ENCODE data around the gene CACNA1S. TPM values are rescaled to one million over a fixed set of nuclear protein-coding genes. Genes with fewer than 3 reads are reported as not detected.

Gene CACNA1S
- total RNA-seq, 4 donors from 2014 or later = 0.07 TPM; not detected in 3

- no peak for DNase-seq
- Histone ChIP-seq H3K27ac (no peak overlapping the region), H3K36me3 (no peaks in the 10 kb centered on the region), H3K4me3 (no peak overlapping the region), H3K9me3 (no peaks in the 10 kb centered on the region), H3K27me3 (no peaks in the 10 kb centered on the region), H3K4me1 (no peaks in the 10 kb centered on the region)
- TF ChIP-seq CTCF (IDR thresholded peaks at IDR 0.05) = no peak
- TF ChIP-seq POLR2A (IDR thresholded peaks at IDR 0.05) = no peak
- intact Hi-C loops (cut with DNase I; ENCODE audit: low total_unique reads) = loop anchor here (5.0 kb wide), 1 partner anchor 69 kb away; no protein-coding TSS in a partner anchor
Observed at GRCh38 chr1:201041011-201041410, 71.2 kb downstream of the CACNA1S start.

- Histone ChIP-seq H3K27ac (no peak overlapping the region), H3K9me3 (no peaks in the 10 kb centered on the region), H3K36me3 (no peaks in the 10 kb centered on the region), H3K4me1 (no peaks in the 10 kb centered on the region), H3K27me3 (no peaks in the 10 kb centered on the region), H3K4me3 (no peak overlapping the region)
- DNase-seq = no peak
- no peak for TF ChIP-seq POLR2A (IDR thresholded peaks at IDR 0.05)
- TF ChIP-seq CTCF (IDR thresholded peaks at IDR 0.05) = no peak
- intact Hi-C loops (cut with DNase I; ENCODE audit: low total_unique reads) = loop anchor here (5.0 kb wide), 1 partner anchor 68 kb away; no protein-coding TSS in a partner anchor
Observed at GRCh38 chr1:201039876-201040275, 72.3 kb downstream of the CACNA1S start.

- intact Hi-C loops (cut with DNase I; ENCODE audit: low total_unique reads) = no loop called here
- DNase-seq = no peak
- no peak overlapping the region for H3K27ac ChIP-seq
Observed at GRCh38 chr1:201039418-201039817, 72.8 kb downstream of the CACNA1S start.

GRCh38 chr1:201038186-201038876 is 73.9 kb downstream of the CACNA1S start:
- H3K27ac ChIP-seq = no peak overlapping the region
- no peaks in the 10 kb centered on the region for H3K27me3 ChIP-seq
- no peak overlapping the region for H3K4me3 ChIP-seq
- H3K36me3 ChIP-seq = no peaks in the 10 kb centered on the region
- intact Hi-C loops (cut with DNase I; ENCODE audit: low total_unique reads) = no loop called here
- no peak for DNase-seq
- H3K9me3 ChIP-seq = no peaks in the 10 kb centered on the region
- H3K4me1 ChIP-seq = no peaks in the 10 kb centered on the region
- TF ChIP-seq POLR2A (IDR thresholded peaks at IDR 0.05) (no peak), CTCF (IDR thresholded peaks at IDR 0.05) (no peak)

More at GRCh38 chr1:201039418-201039817, 72.8 kb downstream of the CACNA1S start:
- H3K4me1 ChIP-seq = no peaks in the 10 kb centered on the region
- no peaks in the 10 kb centered on the region for H3K27me3 ChIP-seq
- H3K36me3 ChIP-seq = no peaks in the 10 kb centered on the region
- no peak overlapping the region for H3K4me3 ChIP-seq
- H3K9me3 ChIP-seq = no peaks in the 10 kb centered on the region
- TF ChIP-seq CTCF (IDR thresholded peaks at IDR 0.05) = no peak
- no peak for TF ChIP-seq POLR2A (IDR thresholded peaks at IDR 0.05)

GRCh38 chr1:201036188-201036842 is 75.9 kb downstream of the CACNA1S start:
- no peak overlapping the region for H3K4me3 ChIP-seq
- H3K4me1 ChIP-seq = no peaks in the 10 kb centered on the region
- H3K36me3 ChIP-seq = no peaks in the 10 kb centered on the region
- no peaks in the 10 kb centered on the region for H3K9me3 ChIP-seq
- intact Hi-C loops (cut with DNase I; ENCODE audit: low total_unique reads) = no loop called here
- H3K27ac ChIP-seq = no peak overlapping the region
- no peaks in the 10 kb centered on the region for H3K27me3 ChIP-seq
- no peak for DNase-seq
- TF ChIP-seq CTCF (IDR thresholded peaks at IDR 0.05) (no peak), POLR2A (IDR thresholded peaks at IDR 0.05) (no peak)
